Measurements from ENCODE around the gene ENTPD8.
"Not testable (repeated sequence)": the region's sequence is repeated elsewhere in the genome, so short reads cannot be mapped to it uniquely, and the experiment has no call there.

ENTPD8 gene

DNA sequence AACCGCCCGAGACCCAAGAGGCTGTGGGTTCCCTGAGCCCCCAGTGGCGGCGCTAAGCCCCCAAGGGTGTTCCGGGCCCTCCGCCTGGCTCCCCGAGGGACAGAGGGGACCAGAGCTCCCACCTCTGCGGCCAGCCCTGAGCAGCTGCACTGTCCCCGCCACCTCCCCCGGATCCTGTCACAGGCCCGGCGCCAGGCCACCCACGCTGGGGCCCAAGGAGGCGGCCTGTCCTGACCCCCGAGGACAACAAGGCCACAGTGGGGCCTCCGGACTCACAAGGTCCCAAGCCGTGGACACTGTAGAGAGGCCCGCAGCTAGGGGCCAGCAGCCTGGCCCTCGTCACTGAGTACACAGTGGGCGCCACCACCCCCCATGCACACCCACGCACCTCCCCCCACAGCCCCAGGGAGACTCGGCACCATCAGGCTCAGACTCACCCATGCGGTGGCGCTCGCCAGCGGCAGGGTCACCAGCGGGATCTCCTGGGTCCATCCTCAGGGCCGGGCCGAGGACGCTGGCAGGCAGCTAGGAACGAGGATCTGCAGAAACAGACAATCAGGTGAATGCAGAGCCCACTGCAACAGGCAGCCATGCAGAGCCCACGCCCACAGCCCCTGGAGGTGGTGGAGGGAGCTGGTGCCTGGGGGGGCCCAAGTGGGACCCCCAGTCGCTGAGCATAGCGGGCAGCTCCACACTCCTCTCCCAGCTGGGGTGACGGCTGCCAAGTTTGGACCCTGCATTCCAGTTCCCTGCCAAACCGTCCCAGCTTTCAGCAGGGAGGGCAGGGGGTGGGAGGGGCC is 46.1 kb downstream of the ENTPD8 start:
- no peak for DNase-seq (ENCODE audit: low spot score)

GRCh38 chr9:137393176-137394150 is 47.7 kb downstream of the ENTPD8 start:
- DNase-seq (ENCODE audit: low spot score): no peak

- no peak for DNase-seq (ENCODE audit: low spot score)
Measured at GRCh38 chr9:137392232-137393007, 48.7 kb downstream of the ENTPD8 start.

GRCh38 chr9:137391411-137391754 is 49.8 kb downstream of the ENTPD8 start:
- no peak for DNase-seq (ENCODE audit: low spot score)

- DNase-seq (ENCODE audit: low spot score): no peak
Measured at GRCh38 chr9:137390553-137391410, 50.4 kb downstream of the ENTPD8 start.

DNA sequence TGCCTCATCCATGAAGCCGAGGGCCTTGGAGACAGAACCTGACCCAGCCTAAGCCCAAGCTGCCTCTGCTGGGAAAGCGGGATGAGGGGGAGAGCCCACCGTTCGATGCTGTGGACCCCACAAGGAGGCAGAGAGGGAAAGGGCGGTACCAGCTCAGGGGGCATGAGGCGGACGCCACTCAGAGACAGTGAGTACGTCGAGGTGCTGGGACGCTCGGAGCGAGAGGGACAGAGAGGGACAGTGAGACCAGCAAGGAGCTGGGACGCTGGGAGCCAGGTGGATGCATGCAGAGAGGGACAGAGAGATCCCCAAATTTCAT is 51.8 kb downstream of the ENTPD8 start:
- DNase-seq (ENCODE audit: low spot score): no peak

DNA sequence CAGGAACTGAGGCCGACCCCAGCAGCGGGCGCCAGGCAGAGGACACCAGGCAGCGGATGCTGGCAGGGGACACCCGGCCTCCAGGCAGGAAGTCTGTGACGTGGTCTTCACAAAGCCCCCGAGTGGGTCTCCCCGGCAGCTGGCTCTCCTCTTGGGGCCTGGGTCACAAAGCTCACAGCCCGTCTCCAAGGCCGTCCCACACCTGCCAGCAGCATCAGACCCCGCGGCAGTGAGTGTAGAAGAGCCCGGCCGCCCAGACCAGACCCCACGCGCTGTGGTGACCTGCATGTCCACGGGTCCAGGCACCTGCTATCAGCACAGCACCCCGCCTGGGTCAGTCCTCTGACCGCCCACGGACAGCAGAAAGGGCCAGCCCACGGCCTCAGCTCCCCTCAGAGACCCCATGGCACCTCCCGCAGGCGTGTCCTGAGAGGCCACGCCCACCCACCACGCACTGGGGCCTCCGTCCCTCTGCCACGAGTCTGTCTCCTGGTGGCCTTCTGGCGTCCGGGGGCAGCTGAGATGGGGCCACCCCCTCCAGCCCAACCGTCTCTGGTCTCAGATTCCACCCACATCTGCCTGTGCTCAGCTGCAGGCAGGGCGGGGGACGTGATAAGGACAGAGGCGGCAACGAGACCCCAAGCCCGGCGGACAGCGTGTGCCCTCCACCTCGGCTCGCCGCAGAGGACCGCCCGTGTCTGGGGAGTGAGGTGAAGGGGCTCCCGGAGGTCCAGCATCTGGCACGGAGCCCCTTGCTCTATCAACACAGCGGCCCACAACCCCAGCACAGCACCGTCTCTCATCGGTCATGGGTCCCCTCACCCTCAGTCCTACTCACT is 52.3 kb downstream of the ENTPD8 start:
- DNase-seq (ENCODE audit: low spot score): no peak

- DNase-seq (ENCODE audit: low spot score): no peak
Measured at GRCh38 chr9:137387891-137388560, 53.1 kb downstream of the ENTPD8 start.

- DNase-seq (ENCODE audit: low spot score): peak; percentile 61
Measured at GRCh38 chr9:137387114-137387890, 53.9 kb downstream of the ENTPD8 start.

DNA sequence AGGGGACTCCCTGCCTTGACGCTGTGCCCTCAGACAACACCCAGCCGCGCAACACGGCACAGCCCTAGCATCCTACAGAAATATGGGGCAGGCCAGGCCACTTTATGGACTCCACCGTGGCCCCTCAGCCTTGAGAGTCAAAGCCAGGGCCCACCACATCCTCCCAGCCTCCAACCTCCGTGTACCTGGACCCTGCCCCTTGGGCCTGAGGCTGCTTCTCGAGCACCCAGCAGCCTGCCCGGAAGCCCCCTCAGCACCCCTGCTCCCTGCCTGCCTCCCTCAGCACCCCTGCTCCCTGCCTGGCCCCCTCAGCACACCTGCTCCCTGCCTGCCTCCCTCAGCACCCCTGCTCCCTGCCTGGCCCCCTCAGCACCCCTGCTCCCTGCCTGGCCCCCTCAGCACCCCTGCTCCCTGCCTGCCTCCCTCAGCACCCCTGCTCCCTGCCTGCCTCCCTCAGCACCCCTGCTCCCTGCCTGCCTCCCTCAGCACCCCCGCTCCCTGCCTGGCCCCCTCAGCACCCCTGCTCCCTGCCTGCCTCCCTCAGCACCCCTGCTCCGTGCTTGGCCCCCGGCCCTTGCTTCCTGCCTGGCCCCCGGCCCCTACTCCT is 54.5 kb downstream of the ENTPD8 start:
- DNase-seq (ENCODE audit: low spot score): not testable (repeated sequence)

DNA sequence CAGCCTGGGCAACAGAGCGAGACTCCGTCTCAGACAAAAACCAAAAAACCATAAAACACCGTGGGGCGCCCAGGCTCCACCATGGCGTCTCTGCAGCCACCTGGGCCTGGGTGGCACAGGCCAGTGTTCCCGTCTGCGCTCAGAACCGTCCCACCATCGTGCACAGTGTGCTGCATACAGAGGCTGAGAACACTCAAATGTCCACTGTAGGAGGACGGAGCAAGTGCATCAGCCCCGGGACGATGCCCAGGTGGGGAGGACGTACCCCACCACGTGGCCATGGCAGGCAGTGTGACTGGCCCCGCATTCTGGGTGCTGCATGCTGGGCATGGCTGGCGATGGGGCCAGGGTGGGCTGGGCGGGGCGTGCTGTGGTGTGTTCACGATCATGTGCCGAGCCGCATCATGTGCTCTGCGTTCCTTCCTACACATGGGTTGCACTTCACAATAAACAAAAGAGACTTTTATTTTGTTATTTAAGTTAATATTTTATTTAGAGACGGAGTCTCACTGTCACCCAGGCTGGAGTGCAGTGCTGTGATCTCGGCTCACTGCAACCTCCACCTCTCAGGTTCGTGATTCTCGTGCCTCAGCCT is 56.0 kb downstream of the ENTPD8 start:
- no peak for DNase-seq (ENCODE audit: low spot score)

Data from CD4-positive, alpha-beta T cell treated with Interleukin-6 at 100 ng/mL for 8 hours (primary cell).